BE2C (cell line): ENCODE results near the gene CTTN.

ENCODE experiments used
- DNase-seq: peaks from one replicate; pipeline ENCODE4 v3.0.0-alpha.2; 2020
- H3K27me3 ChIP-seq: fragments of 250-450 bp; sonication (Bioruptor Pico); 2 replicates; pipeline ENCODE4 v1.5.1; 2020; ENCODE audit warnings: mild to moderate bottlenecking
- H3K36me3 ChIP-seq: fragments of 250-450 bp; sonication (Bioruptor Pico); 2 replicates; pipeline ENCODE4 v1.5.1; 2020; ENCODE audit warnings: mild to moderate bottlenecking
- H3K4me1 ChIP-seq: fragments of 250-450 bp; sonication (Bioruptor Pico); 2 replicates; pipeline ENCODE4 v1.5.1; 2020
- H3K4me3 ChIP-seq: 2 replicates; pipeline ENCODE4 v1.5.1; 2011; ENCODE audit warnings: low read depth, low read length
- H3K9me3 ChIP-seq: fragments of 250-450 bp; sonication (Bioruptor Pico); 2 replicates; pipeline ENCODE4 v1.5.1; 2020
- CTCF ChIP-seq: IDR thresholded peaks from 2 replicates; pipeline ENCODE4 v1.5.1; 2012; ENCODE audit warnings: mild to moderate bottlenecking, low read depth, low read length

Gene CTTN

GRCh38 chr11:70397336-70397982 is 870 bp upstream of the CTTN start:
- peaks cover 25% of the 10 kb centered on the region for H3K36me3 ChIP-seq
- H3K4me1 ChIP-seq = no peaks in the 10 kb centered on the region
- no peaks in the 10 kb centered on the region for H3K9me3 ChIP-seq
- peak overlapping the region; percentile 98 for H3K4me3 ChIP-seq
- no peak for TF ChIP-seq CTCF
- no peak for DNase-seq
- no peaks in the 10 kb centered on the region for H3K27me3 ChIP-seq

- no peak for DNase-seq
- Histone ChIP-seq H3K4me1 (no peaks in the 10 kb centered on the region), H3K27me3 (no peaks in the 10 kb centered on the region), H3K4me3 (peak overlapping the region; percentile 98), H3K36me3 (peaks cover 18% of the 10 kb centered on the region), H3K9me3 (no peaks in the 10 kb centered on the region)
- TF ChIP-seq CTCF = no peak
Measured at GRCh38 chr11:70398834-70399680, 728 bp downstream of the CTTN start.

GRCh38 chr11:70399681-70400112 is 1.4 kb downstream of the CTTN start:
- H3K4me3 ChIP-seq = peak overlapping the region; percentile 98
- H3K36me3 ChIP-seq = peaks cover 11% of the 10 kb centered on the region
- no peaks in the 10 kb centered on the region for H3K9me3 ChIP-seq
- no peaks in the 10 kb centered on the region for H3K27me3 ChIP-seq
- no peaks in the 10 kb centered on the region for H3K4me1 ChIP-seq
- no peak for DNase-seq
- no peak for TF ChIP-seq CTCF

- no peak for TF ChIP-seq CTCF
- peaks cover 2% of the 10 kb centered on the region; the same call in 1 of the 2 replicates for H3K36me3 ChIP-seq
- no peaks in the 10 kb centered on the region for H3K4me1 ChIP-seq
- no peak overlapping the region for H3K4me3 ChIP-seq
- H3K27me3 ChIP-seq = no peaks in the 10 kb centered on the region
- no peak for DNase-seq
- no peaks in the 10 kb centered on the region for H3K9me3 ChIP-seq
Measured at GRCh38 chr11:70400643-70401042, 2.3 kb downstream of the CTTN start.

GRCh38 chr11:70402016-70402415 is 3.7 kb downstream of the CTTN start:
- no peak for DNase-seq
- Histone ChIP-seq H3K27me3 (no peaks in the 10 kb centered on the region), H3K4me3 (no peak overlapping the region), H3K9me3 (no peaks in the 10 kb centered on the region), H3K4me1 (no peaks in the 10 kb centered on the region), H3K36me3 (peaks cover 2% of the 10 kb centered on the region)
- TF ChIP-seq CTCF = no peak

GRCh38 chr11:70402685-70403084 is 4.4 kb downstream of the CTTN start:
- Histone ChIP-seq H3K4me1 (no peaks in the 10 kb centered on the region), H3K4me3 (no peak overlapping the region), H3K36me3 (peaks cover 8% of the 10 kb centered on the region), H3K27me3 (no peaks in the 10 kb centered on the region), H3K9me3 (no peaks in the 10 kb centered on the region)
- no peak for DNase-seq
- TF ChIP-seq CTCF = no peak
